ENCODE results near the gene PAEP.
A peak's percentile ranks its signal among the peaks of the same experiment; 100 is the strongest.
"Not testable (repeated sequence)": the region's sequence is repeated elsewhere in the genome, so short reads cannot be mapped to it uniquely, and the experiment has no call there.

PAEP gene

GRCh38 chr9:135526089-135526729 is 35.3 kb upstream of the PAEP start:
- DNase-seq (ENCODE audit: low spot score) = no peak

GRCh38 chr9:135526730-135527571 is 34.6 kb upstream of the PAEP start:
- DNase-seq (ENCODE audit: low spot score) = no peak

GRCh38 chr9:135528842-135529435 is 32.6 kb upstream of the PAEP start:
- DNase-seq (ENCODE audit: low spot score) = not testable (repeated sequence)

- DNase-seq (ENCODE audit: low spot score) = no peak
Observed at GRCh38 chr9:135530146-135530545, 31.4 kb upstream of the PAEP start.

- no peak for DNase-seq (ENCODE audit: low spot score)
Observed at GRCh38 chr9:135531096-135531495, 30.5 kb upstream of the PAEP start.

- no peak for DNase-seq (ENCODE audit: low spot score)
Observed at GRCh38 chr9:135533113-135533512, 28.4 kb upstream of the PAEP start.

- DNase-seq (ENCODE audit: low spot score) = no peak
Observed at GRCh38 chr9:135533674-135534073, 27.9 kb upstream of the PAEP start.

- DNase-seq (ENCODE audit: low spot score) = not testable (repeated sequence)
Observed at GRCh38 chr9:135534192-135534711, 27.3 kb upstream of the PAEP start.

- not testable (repeated sequence) for DNase-seq (ENCODE audit: low spot score)
Observed at GRCh38 chr9:135534826-135535225, 26.7 kb upstream of the PAEP start.

GRCh38 chr9:135535631-135536030 is 25.9 kb upstream of the PAEP start:
- DNase-seq (ENCODE audit: low spot score) = not testable (repeated sequence)

GRCh38 chr9:135536216-135536615 is 25.3 kb upstream of the PAEP start:
- DNase-seq (ENCODE audit: low spot score) = peak; percentile 65

- DNase-seq (ENCODE audit: low spot score) = not testable (repeated sequence)
Observed at GRCh38 chr9:135543262-135543894, 18.2 kb upstream of the PAEP start.

- DNase-seq (ENCODE audit: low spot score) = no peak
Observed at GRCh38 chr9:135544981-135545635, 16.4 kb upstream of the PAEP start.

GRCh38 chr9:135545646-135546176 is 15.8 kb upstream of the PAEP start, which contains the start of gene OBP2A:
Gene OBP2A (plus strand): TSS chr9:135546126. CDS start chr9:135546181, 55 bp downstream.
- DNase-seq (ENCODE audit: low spot score) = not testable (repeated sequence)

- not testable (repeated sequence) for DNase-seq (ENCODE audit: low spot score)
Observed at GRCh38 chr9:135546792-135547617, 14.6 kb upstream of the PAEP start.

GRCh38 chr9:135547756-135548736 is 13.5 kb upstream of the PAEP start:
- no peak for DNase-seq (ENCODE audit: low spot score)

- not testable (repeated sequence) for DNase-seq (ENCODE audit: low spot score)
Observed at GRCh38 chr9:135549478-135550343, 11.8 kb upstream of the PAEP start.

GRCh38 chr9:135550344-135550918 is 11.1 kb upstream of the PAEP start:
- DNase-seq (ENCODE audit: low spot score) = no peak
